ENCODE measurements around the gene MGLL. TPM values are rescaled to one million over a fixed set of nuclear protein-coding genes. Genes with fewer than 3 reads are reported as not detected.
A peak's percentile ranks its signal among the peaks of the same experiment; 100 is the strongest.

The MGLL gene
- total RNA-seq, 1 experiment from 2014 or later: 12.6 TPM

GRCh38 chr3:127644641-127645370 is 177.5 kb downstream of the MGLL start:
- no peak for TF ChIP-seq CTCF (IDR thresholded peaks at IDR 0.05; ENCODE audit: unreplicated experiment)
- ChIA-PET POLR2A (interaction anchor here (1.5 kb wide), 1 partner anchor 28 kb away, joined by 3 read pairs; the partner anchor contains the start of gene ABTB1), CTCF (interaction anchor here (0.6 to 1.1 kb wide), 3 partner anchors 11 to 964 kb away, joined by 3 read pairs; no protein-coding TSS in a partner anchor)
- Mint-ChIP-seq H3K4me3 (ENCODE audit: unreplicated experiment) (no peak overlapping the region), H3K27me3 (ENCODE audit: insufficient read depth, unreplicated experiment) (no peaks in the 10 kb centered on the region), H3K9me3 (ENCODE audit: unreplicated experiment) (no peaks in the 10 kb centered on the region), H3K4me1 (ENCODE audit: insufficient read depth, unreplicated experiment) (peaks cover 3% of the 10 kb centered on the region), H3K36me3 (ENCODE audit: insufficient read depth, unreplicated experiment) (peaks cover 7% of the 10 kb centered on the region), H3K27ac (ENCODE audit: low read depth, unreplicated experiment) (no peak overlapping the region)
- BruUV-seq (replicated peaks): no TSS peak
- intact Hi-C loops (cut with micrococcal nuclease): no loop called here
- no peak for DNase-seq (ENCODE audit: unreplicated experiment)

- no peak for DNase-seq (ENCODE audit: unreplicated experiment)
- H3K4me3 Mint-ChIP-seq (ENCODE audit: unreplicated experiment): no peak overlapping the region
- intact Hi-C loops (cut with micrococcal nuclease): no loop called here
- TF ChIP-seq CTCF (IDR thresholded peaks at IDR 0.05; ENCODE audit: unreplicated experiment): no peak
- no peaks in the 10 kb centered on the region for H3K9me3 Mint-ChIP-seq (ENCODE audit: unreplicated experiment)
- BruUV-seq (replicated peaks): no TSS peak
- CTCF ChIA-PET: interaction anchor here (0.7 to 1.9 kb wide), 3 partner anchors 11 to 65 kb away, joined by 4 to 6 read pairs (median 5); no protein-coding TSS in a partner anchor
- peaks cover 7% of the 10 kb centered on the region for H3K36me3 Mint-ChIP-seq (ENCODE audit: insufficient read depth, unreplicated experiment)
- peaks cover 11% of the 10 kb centered on the region for H3K4me1 Mint-ChIP-seq (ENCODE audit: insufficient read depth, unreplicated experiment)
- peak overlapping the region; percentile 35 for H3K27ac Mint-ChIP-seq (ENCODE audit: low read depth, unreplicated experiment)
- POLR2A ChIA-PET: interaction anchor here (0.5 to 2.5 kb wide), 7 partner anchors 11 to 362 kb away, joined by 3 to 11 read pairs (median 3); partner anchors contain the start of genes PODXL2 and TPRA1
- no peaks in the 10 kb centered on the region for H3K27me3 Mint-ChIP-seq (ENCODE audit: insufficient read depth, unreplicated experiment)
Observed at GRCh38 chr3:127640042-127640355, 182.3 kb downstream of the MGLL start.

GRCh38 chr3:127639173-127640041 is 182.9 kb downstream of the MGLL start:
- no peak for TF ChIP-seq CTCF (IDR thresholded peaks at IDR 0.05; ENCODE audit: unreplicated experiment)
- no TSS peak for BruUV-seq (replicated peaks)
- intact Hi-C loops (cut with micrococcal nuclease): no loop called here
- Mint-ChIP-seq H3K36me3 (ENCODE audit: insufficient read depth, unreplicated experiment) (peaks cover 7% of the 10 kb centered on the region), H3K4me1 (ENCODE audit: insufficient read depth, unreplicated experiment) (peaks cover 11% of the 10 kb centered on the region), H3K27me3 (ENCODE audit: insufficient read depth, unreplicated experiment) (no peaks in the 10 kb centered on the region), H3K27ac (ENCODE audit: low read depth, unreplicated experiment) (peak overlapping the region; percentile 35), H3K9me3 (ENCODE audit: unreplicated experiment) (no peaks in the 10 kb centered on the region), H3K4me3 (ENCODE audit: unreplicated experiment) (no peak overlapping the region)
- peak; percentile 56 for DNase-seq (ENCODE audit: unreplicated experiment)
- CTCF ChIA-PET: interaction anchor here (0.7 to 1.9 kb wide), 4 partner anchors 12 to 64 kb away, joined by 3 to 6 read pairs (median 4); no protein-coding TSS in a partner anchor
- POLR2A ChIA-PET: interaction anchor here (0.5 to 2.5 kb wide), 7 partner anchors 10 to 362 kb away, joined by 3 to 11 read pairs (median 3); partner anchors contain the start of genes PODXL2 and TPRA1

Other genes starting within 250 kb of the MGLL start
- gene TPRA1, start 231.8 kb downstream of the MGLL start, total RNA-seq (2022): 47.0 and 57.2 TPM in 2 replicates
- gene MCM2, start 224.1 kb downstream of the MGLL start, total RNA-seq (2022): 12.5 and 17.5 TPM in 2 replicates
- gene PODXL2, start 193.3 kb downstream of the MGLL start, total RNA-seq (2022): 10.1 and 10.4 TPM in 2 replicates
- 9.7 and 10.0 TPM in 2 replicates for gene ABTB1, start 149.6 kb downstream of the MGLL start, total RNA-seq (2022)
- not detected in 2 replicates for gene KBTBD12, start 92.7 kb upstream of the MGLL start, total RNA-seq (2022)
- gene SEC61A1, start 229.9 kb upstream of the MGLL start, total RNA-seq (2022): 418 and 519 TPM in 2 replicates

All from MCF 10A (cell line).